ENCODE data around the gene AHDC1.
A peak's percentile ranks its signal among the peaks of the same experiment; 100 is the strongest.

AHDC1 gene

GRCh38 chr1:27513958-27514357 lies 90.0 kb downstream of the AHDC1 start:
- no peak overlapping the region for H3K4me2 ChIP-seq (ENCODE audit: insufficient read depth, low read length)
- no peak overlapping the region for H2AFZ ChIP-seq (ENCODE audit: low read depth, low read length)

GRCh38 chr1:27513528-27513927 lies 90.4 kb downstream of the AHDC1 start:
- Histone ChIP-seq H3K4me2 (ENCODE audit: insufficient read depth, low read length) (no peak overlapping the region), H3K27ac (ENCODE audit: low read length) (no peak overlapping the region), H4K20me1 (ENCODE audit: insufficient read depth, low read length) (no peaks in the 10 kb centered on the region), H2AFZ (ENCODE audit: low read depth, low read length) (no peak overlapping the region), H3K4me1 (ENCODE audit: insufficient read depth, low read length) (no peaks in the 10 kb centered on the region), H3K27me3 (ENCODE audit: insufficient read depth, low read length, poor library complexity) (no peaks in the 10 kb centered on the region), H3K9ac (ENCODE audit: low read depth, low read length) (no peak overlapping the region), H3K9me3 (ENCODE audit: insufficient read depth, low read length, severe bottlenecking) (no peaks in the 10 kb centered on the region), H3K4me3 (ENCODE audit: low read depth in 1 of 2, low read length in 2 of 2) (no peak overlapping the region), H3K79me2 (ENCODE audit: insufficient read depth, low read length) (no peaks in the 10 kb centered on the region), H3K36me3 (ENCODE audit: insufficient read depth, low read length) (no peaks in the 10 kb centered on the region)
- no peak for TF ChIP-seq EZH2 (IDR thresholded peaks at IDR 0.05; ENCODE audit: borderline replicate concordance, low read depth, low read length, severe bottlenecking)
- TF ChIP-seq CTCF (IDR thresholded peaks at IDR 0.05; ENCODE audit: borderline replicate concordance, extremely low read depth, low read length, poor library complexity, severe bottlenecking): no peak
- DNase-seq: no peak
- ATAC-seq (ENCODE audit: insufficient read depth, low read depth): no peak

More at GRCh38 chr1:27513958-27514357, 90.0 kb downstream of the AHDC1 start:
- no peaks in the 10 kb centered on the region for H3K4me1 ChIP-seq (ENCODE audit: insufficient read depth, low read length)
- no peak overlapping the region for H3K27ac ChIP-seq (ENCODE audit: low read length)
- no peak overlapping the region for H3K4me3 ChIP-seq (ENCODE audit: low read depth in 1 of 2, low read length in 2 of 2)
- ATAC-seq (ENCODE audit: insufficient read depth, low read depth) (no peak), DNase-seq (no peak)
- no peaks in the 10 kb centered on the region for H3K9me3 ChIP-seq (ENCODE audit: insufficient read depth, low read length, severe bottlenecking)
- no peaks in the 10 kb centered on the region for H3K36me3 ChIP-seq (ENCODE audit: insufficient read depth, low read length)
- H3K79me2 ChIP-seq (ENCODE audit: insufficient read depth, low read length): no peaks in the 10 kb centered on the region
- no peaks in the 10 kb centered on the region for H3K27me3 ChIP-seq (ENCODE audit: insufficient read depth, low read length, poor library complexity)
- no peaks in the 10 kb centered on the region for H4K20me1 ChIP-seq (ENCODE audit: insufficient read depth, low read length)
- TF ChIP-seq CTCF (IDR thresholded peaks at IDR 0.05; ENCODE audit: borderline replicate concordance, extremely low read depth, low read length, poor library complexity, severe bottlenecking): no peak
- no peak for TF ChIP-seq EZH2 (IDR thresholded peaks at IDR 0.05; ENCODE audit: borderline replicate concordance, low read depth, low read length, severe bottlenecking)
- no peak overlapping the region for H3K9ac ChIP-seq (ENCODE audit: low read depth, low read length)

GRCh38 chr1:27509127-27510080 lies 94.5 kb downstream of the AHDC1 start:
- Histone ChIP-seq H3K9ac (ENCODE audit: low read depth, low read length) (no peak overlapping the region), H3K27me3 (ENCODE audit: insufficient read depth, low read length, poor library complexity) (no peaks in the 10 kb centered on the region), H3K36me3 (ENCODE audit: insufficient read depth, low read length) (no peaks in the 10 kb centered on the region), H3K27ac (ENCODE audit: low read length) (no peak overlapping the region), H3K4me2 (ENCODE audit: insufficient read depth, low read length) (no peak overlapping the region), H3K79me2 (ENCODE audit: insufficient read depth, low read length) (no peaks in the 10 kb centered on the region), H3K4me3 (ENCODE audit: low read depth in 1 of 2, low read length in 2 of 2) (no peak overlapping the region), H3K9me3 (ENCODE audit: insufficient read depth, low read length, severe bottlenecking) (no peaks in the 10 kb centered on the region), H2AFZ (ENCODE audit: low read depth, low read length) (0 out of 2 replicates have a peak overlapping the region, but pooled peaks have one; percentile 25), H4K20me1 (ENCODE audit: insufficient read depth, low read length) (no peaks in the 10 kb centered on the region), H3K4me1 (ENCODE audit: insufficient read depth, low read length) (no peaks in the 10 kb centered on the region)
- DNase-seq (no peak), ATAC-seq (ENCODE audit: insufficient read depth, low read depth) (no peak)
- TF ChIP-seq EZH2 (IDR thresholded peaks at IDR 0.05; ENCODE audit: borderline replicate concordance, low read depth, low read length, severe bottlenecking) (no peak), CTCF (IDR thresholded peaks at IDR 0.05; ENCODE audit: borderline replicate concordance, extremely low read depth, low read length, poor library complexity, severe bottlenecking) (no peak)
